AG04449 (cell line): ENCODE measurements around the gene NAA25.

Experiments
- CTCF ChIA-PET: fragments of 350-600 bp; formaldehyde crosslinking; extraction: SDS; loops from one replicate; lab custom pipeline; 2021; ENCODE audit warnings: antibody characterized with exemption; lab: Yijun Ruan, JAX
- POLR2A ChIA-PET: fragments of 400-600, 350-600 bp; formaldehyde crosslinking; extraction: SDS; loops from one replicate; lab custom pipeline; 2020; ENCODE audit warnings: antibody characterized with exemption, inconsistent platforms; lab: Yijun Ruan, JAX
- DNase-seq: peaks from one replicate; pipeline ENCODE4 v3.0.0-alpha.2; 2010; ENCODE audit warnings: low read depth, low spot score
- H3K4me3 ChIP-seq: 2 replicates; pipeline ENCODE4 v1.5.1; 2011; ENCODE audit warnings: low read depth, mild to moderate bottlenecking, control low read depth, low read length
- TF ChIP-seq, protein P1 (sequence below): IDR thresholded peaks from one replicate; pipeline ENCODE4 v1.5.1; 2011; ENCODE audit warnings: mild to moderate bottlenecking, moderate library complexity, low read length, control low read depth, inconsistent platforms; ENCODE audit not compliant: insufficient read depth; ENCODE audit errors: missing control alignments

The NAA25 gene

DNA sequence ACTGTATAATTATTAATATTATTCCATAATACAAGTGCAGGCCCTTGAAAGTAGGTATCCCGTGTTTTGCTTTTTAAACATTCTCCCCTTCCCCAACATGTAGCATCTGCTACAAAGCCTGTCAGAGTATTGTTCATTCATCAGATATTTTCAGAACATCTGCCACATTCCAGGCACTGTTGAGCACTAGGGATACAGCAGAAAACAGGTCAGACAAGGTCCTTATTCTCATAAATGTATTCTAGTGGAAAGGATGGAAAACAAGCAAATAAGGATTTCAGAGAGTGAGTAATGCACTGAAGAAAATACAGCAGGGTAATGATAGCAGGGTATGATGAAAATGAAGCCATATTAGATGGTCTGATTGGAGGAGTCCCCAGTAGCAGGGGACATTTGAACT is 91.5 kb downstream of the NAA25 start:
- ChIA-PET POLR2A (no interaction called here), CTCF (interaction anchor here (1.1 kb wide), 1 partner anchor 72 kb away, joined by 3 read pairs; no protein-coding TSS in a partner anchor)
- DNase-seq, result no peak
- TF ChIP-seq, protein P1, sequence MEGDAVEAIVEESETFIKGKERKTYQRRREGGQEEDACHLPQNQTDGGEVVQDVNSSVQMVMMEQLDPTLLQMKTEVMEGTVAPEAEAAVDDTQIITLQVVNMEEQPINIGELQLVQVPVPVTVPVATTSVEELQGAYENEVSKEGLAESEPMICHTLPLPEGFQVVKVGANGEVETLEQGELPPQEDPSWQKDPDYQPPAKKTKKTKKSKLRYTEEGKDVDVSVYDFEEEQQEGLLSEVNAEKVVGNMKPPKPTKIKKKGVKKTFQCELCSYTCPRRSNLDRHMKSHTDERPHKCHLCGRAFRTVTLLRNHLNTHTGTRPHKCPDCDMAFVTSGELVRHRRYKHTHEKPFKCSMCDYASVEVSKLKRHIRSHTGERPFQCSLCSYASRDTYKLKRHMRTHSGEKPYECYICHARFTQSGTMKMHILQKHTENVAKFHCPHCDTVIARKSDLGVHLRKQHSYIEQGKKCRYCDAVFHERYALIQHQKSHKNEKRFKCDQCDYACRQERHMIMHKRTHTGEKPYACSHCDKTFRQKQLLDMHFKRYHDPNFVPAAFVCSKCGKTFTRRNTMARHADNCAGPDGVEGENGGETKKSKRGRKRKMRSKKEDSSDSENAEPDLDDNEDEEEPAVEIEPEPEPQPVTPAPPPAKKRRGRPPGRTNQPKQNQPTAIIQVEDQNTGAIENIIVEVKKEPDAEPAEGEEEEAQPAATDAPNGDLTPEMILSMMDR, result no peak
- H3K4me3 ChIP-seq, result no peak overlapping the region

DNA sequence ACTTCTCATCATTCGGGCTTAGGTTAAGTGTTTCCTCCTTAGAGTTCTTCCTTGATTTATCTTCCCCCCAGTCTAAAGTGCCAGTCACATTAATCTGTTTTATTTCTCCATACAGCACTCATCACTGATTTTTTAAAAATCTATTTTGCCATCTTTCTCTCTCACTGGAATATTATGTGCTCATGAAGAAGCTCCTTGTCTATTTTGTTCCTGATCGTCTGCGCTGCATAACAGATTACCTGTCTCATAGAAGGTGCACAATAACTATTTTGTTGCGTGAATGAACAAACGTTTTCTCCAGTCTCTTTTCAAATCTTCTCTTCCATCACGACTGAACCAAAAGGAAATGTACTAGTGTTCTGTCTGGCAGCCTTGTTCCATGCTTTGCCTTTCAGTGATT is 92.6 kb downstream of the NAA25 start:
- TF ChIP-seq, protein P1, result no peak
- CTCF ChIA-PET, result interaction anchor here (1.3 kb wide), 1 partner anchor 72 kb away, joined by 4 read pairs; no protein-coding TSS in a partner anchor
- H3K4me3 ChIP-seq, result no peak overlapping the region

DNA sequence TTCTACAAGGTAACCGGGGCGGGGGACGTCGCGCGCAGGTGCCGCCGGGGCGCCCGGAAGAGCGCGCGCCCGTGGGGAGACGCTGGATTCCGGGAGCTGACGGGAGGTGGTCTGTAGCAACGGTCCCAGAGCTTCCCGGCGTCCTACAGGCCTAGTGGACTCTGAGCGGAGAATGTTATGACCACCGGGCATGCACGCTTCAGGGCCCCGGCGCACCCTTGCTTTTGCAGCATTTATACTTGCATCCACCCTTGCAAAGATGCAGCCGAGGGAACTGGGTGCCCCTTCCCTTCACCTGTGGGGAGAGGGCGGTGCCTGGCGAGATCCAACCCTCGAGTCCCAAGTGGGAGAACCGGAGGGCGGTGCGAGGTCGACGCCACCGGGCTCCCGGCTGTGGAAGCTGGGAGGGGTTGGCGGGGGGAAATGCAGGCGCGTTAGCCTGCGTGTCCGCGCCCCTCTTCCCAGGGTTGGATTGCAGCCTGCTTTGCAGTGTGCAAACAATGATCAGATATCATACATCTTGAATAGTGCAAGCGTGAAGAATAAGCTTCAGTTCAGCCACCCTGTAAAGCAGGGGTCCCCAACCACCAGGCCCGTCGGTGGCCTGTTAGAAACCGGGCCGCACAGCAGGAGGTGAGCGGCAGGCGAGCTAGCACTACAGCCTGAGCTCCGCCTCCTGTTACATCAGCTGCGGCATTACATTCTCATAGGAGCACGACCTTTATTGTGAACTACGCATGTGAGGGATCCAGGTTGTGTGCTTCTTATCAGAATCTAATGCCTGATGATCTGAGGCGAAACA is 94.8 kb downstream of the NAA25 start:
- DNase-seq, result no peak
- H3K4me3 ChIP-seq, result peak overlapping the region; percentile 96
- ChIA-PET CTCF (interaction anchor here (1.0 to 2.9 kb wide), 7 partner anchors 9 to 69 kb away, joined by 3 to 21 read pairs (median 8); no protein-coding TSS in a partner anchor), POLR2A (interaction anchor here (1.3 to 1.4 kb wide), 2 partner anchors 8 to 112 kb away, joined by 4 read pairs; partner anchors contain the start of gene TRAFD1)
- TF ChIP-seq, protein P1, result no peak

More for the DNA sequence above, 92.6 kb downstream of the NAA25 start:
- POLR2A ChIA-PET, result interaction anchor here (0.8 kb wide), 1 partner anchor 147 kb away, joined by 3 read pairs; no protein-coding TSS in a partner anchor
- DNase-seq, result no peak

DNA sequence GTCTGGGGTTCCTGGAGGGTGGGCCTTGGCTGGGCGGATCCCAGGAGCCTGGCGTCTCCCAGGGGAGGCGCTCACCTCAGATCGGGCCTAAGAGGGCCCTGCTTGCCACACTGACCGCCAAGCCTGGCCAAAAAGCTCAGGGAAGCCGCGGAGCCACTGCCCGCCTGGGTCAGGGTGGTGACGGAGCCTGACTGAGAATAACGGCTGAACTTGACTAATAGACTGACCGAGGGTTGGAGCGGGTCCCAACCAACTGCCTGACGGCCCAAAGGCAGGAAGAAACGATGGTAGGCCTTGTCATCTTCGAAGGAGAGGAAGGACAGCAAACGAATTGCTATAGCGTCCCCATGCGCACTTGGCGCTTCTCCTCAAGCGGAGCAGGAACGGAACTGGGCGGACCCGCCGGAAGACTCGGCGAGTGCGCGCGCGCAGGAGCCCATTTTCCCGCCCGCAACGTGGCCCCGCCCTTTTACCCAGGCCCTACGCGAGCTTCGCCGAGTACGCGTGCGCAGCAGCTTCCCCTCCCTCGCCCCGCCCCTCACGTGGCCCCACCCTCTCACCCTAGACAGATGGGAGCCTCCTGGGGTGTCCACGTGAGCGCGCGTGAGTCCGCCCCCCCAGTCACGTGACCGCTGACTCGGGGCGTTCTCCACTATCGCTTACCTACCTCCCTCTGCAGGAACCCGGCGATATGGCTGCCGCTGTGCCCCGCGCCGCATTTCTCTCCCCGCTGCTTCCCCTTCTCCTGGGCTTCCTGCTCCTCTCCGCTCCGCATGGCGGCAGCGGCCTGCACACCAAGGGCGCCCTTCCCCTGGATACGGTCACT is 95.6 kb downstream of the NAA25 start, which contains the start of the genes ERP29 and TMEM116:
TSS of gene ERP29 (plus strand) at position 652 of the 826 bp plus-strand sequence. CDS start at position 692, 40 bp downstream.
TSS of gene TMEM116 (minus strand) at position 391 of the 826 bp plus-strand sequence. CDS start 7,895 bp downstream, outside the sequence.
- ChIA-PET CTCF (interaction anchor here (1.0 to 2.9 kb wide), 7 partner anchors 9 to 68 kb away, joined by 3 to 21 read pairs (median 8); no protein-coding TSS in a partner anchor), POLR2A (interaction anchor here (1.3 to 1.4 kb wide), 2 partner anchors 9 to 112 kb away, joined by 4 read pairs; partner anchors contain the start of gene TRAFD1)
- TF ChIP-seq, protein P1, result peak; percentile 71
- DNase-seq, result peak; percentile 84
- H3K4me3 ChIP-seq, result peak within 1 kb of the TSS; percentile 96

DNA sequence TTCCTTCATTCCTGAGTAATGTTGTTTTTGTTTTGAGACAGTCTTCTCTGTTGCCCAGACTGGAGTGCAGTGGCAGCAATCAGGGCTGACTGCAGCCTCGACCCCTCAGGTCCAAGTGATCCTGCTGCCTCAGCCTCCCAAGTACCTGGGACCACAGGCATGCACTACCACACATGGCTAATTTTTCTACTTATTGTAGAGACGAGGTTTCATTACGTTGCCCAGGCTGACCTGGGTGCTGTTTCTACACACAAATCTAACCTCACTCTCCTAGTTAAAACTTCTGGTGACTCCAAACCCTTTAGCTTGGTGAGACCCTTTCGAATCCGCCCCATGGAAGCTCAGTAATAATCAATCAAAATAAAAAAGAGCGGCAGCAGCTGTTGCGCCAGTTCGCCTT is 96.9 kb downstream of the NAA25 start:
- CTCF ChIA-PET, result interaction anchor here (0.8 to 2.9 kb wide), 2 partner anchors 8 to 14 kb away, joined by 3 to 11 read pairs; no protein-coding TSS in a partner anchor
- POLR2A ChIA-PET, result interaction anchor here (0.6 kb wide), 1 partner anchor 114 kb away, joined by 3 read pairs; no protein-coding TSS in a partner anchor

More for the DNA sequence above, 96.9 kb downstream of the NAA25 start:
- peak overlapping the region; percentile 80; the same call in 1 of the 2 replicates for H3K4me3 ChIP-seq
- TF ChIP-seq, protein P1, result no peak
- no peak for DNase-seq
